Esophagus muscularis mucosa (tissue), 4 donors: ENCODE results near the gene TPRX2. TPM values are rescaled to one million over a fixed set of nuclear protein-coding genes. Genes with fewer than 3 reads are reported as not detected.
"Not testable (repeated sequence)": the region's sequence is repeated elsewhere in the genome, so short reads cannot be mapped to it uniquely, and the experiment has no call there.

ENCODE experiments used
- DNase-seq: peaks from one replicate; pipeline ENCODE4 v3.0.0-alpha.2; 2017; ENCODE audit errors: extremely low spot score
- H3K27ac ChIP-seq, 4 donors: fragments of 200-600 bp; sonication (generic); replicated peaks in 1 of 4; 1 replicate in 3 of 4; 2 replicates in 1 of 4; pipeline ENCODE4 v1.5.1; 2016 to 2019; ENCODE audit warnings: mild to moderate bottlenecking in 1 of 4
- H3K27me3 ChIP-seq, 4 donors: fragments of 200-600 bp; sonication (generic); one replicate each; pipeline versions ENCODE4 v1.5.1 to v1.6.0; 2016 to 2019
- H3K36me3 ChIP-seq, 4 donors: fragments of 200-600 bp; sonication (generic); one replicate each; pipeline ENCODE4 v1.5.1; 2016 to 2019
- H3K4me1 ChIP-seq, 4 donors: fragments of 200-600 bp; sonication (generic); one replicate each; pipeline ENCODE4 v1.5.1; 2016 to 2019
- H3K4me3 ChIP-seq, 4 donors: fragments of 200-600 bp; sonication (generic); 1 replicate in 2 of 4; 2 replicates in 2 of 4; pipeline ENCODE4 v1.5.1; 2016 to 2019; ENCODE audit warnings: mild to moderate bottlenecking in 4 of 4, moderate library complexity in 1 of 4
- H3K9me3 ChIP-seq, 4 donors: fragments of 200-600 bp; sonication (generic); 1 replicate in 3 of 4; 2 replicates in 1 of 4; pipeline ENCODE4 v1.5.1; 2016 to 2019
- EP300 ChIP-seq: sonication (generic); formaldehyde crosslinking; IDR thresholded peaks from one replicate; pipeline ENCODE4 v1.6.1; 2017; ENCODE audit warnings: antibody characterized with exemption
- POLR2A ChIP-seq: fragments of 450-650 bp; IDR thresholded peaks from one replicate; pipeline ENCODE4 v1.6.1; 2017; ENCODE audit warnings: antibody characterized with exemption, moderate library complexity, mild to moderate bottlenecking, low read depth
- POLR2AphosphoS5 ChIP-seq, 2 donors: sonication (generic); formaldehyde crosslinking; IDR thresholded peaks; one replicate each; pipeline ENCODE4 v1.6.1; 2017; ENCODE audit warnings: antibody characterized with exemption in 2 of 2
- whole genome bisulfite sequencing: methylation state at CpG from one replicate; pipeline ENCODE4 v1.1.5; 2018; 5-methylcytosine and 5-hydroxymethylcytosine counted together
- intact Hi-C: fragments of 100-400 bp; cut with DNase I; formaldehyde crosslinking; loops from one replicate; pipeline ENCODE4 v1.15.1; 2023
- total RNA-seq, 4 donors: library from RNA; depleted of rRNA; stranded (reverse); fragments of >200 nt; gene quantifications; one replicate each; pipeline versions ENCODE4 v1.1.0 to v1.2.1, GENCODE V29; 2016
- TF ChIP-seq, protein P1 (sequence below), 3 experiments: fragments of 200-600 bp in 2 of 3; fragments of 450-650 bp in 1 of 3; sonication (generic) in 2 of 3; IDR thresholded peaks; one replicate each; pipeline ENCODE4 v1.5.1; 2017 to 2019; ENCODE audit warnings: antibody characterized with exemption in 3 of 3, mild to moderate bottlenecking in 2 of 3, moderate library complexity in 1 of 3

Gene TPRX2
- total RNA-seq, 4 donors from 2014 or later: not detected

- no peak for DNase-seq
- Histone ChIP-seq H3K9me3 (no peaks in the 10 kb centered on the region), H3K4me3 (no peak overlapping the region), H3K27ac (no peak overlapping the region), H3K27me3 (peaks cover 0 to 92% (median 22%) of the 10 kb centered on the region in 4 donors), H3K4me1 (peaks cover 0 to 4% (median 1%) of the 10 kb centered on the region in 4 donors), H3K36me3 (no peaks in the 10 kb centered on the region)
- intact Hi-C loops: no loop called here
- TF ChIP-seq, protein P1, sequence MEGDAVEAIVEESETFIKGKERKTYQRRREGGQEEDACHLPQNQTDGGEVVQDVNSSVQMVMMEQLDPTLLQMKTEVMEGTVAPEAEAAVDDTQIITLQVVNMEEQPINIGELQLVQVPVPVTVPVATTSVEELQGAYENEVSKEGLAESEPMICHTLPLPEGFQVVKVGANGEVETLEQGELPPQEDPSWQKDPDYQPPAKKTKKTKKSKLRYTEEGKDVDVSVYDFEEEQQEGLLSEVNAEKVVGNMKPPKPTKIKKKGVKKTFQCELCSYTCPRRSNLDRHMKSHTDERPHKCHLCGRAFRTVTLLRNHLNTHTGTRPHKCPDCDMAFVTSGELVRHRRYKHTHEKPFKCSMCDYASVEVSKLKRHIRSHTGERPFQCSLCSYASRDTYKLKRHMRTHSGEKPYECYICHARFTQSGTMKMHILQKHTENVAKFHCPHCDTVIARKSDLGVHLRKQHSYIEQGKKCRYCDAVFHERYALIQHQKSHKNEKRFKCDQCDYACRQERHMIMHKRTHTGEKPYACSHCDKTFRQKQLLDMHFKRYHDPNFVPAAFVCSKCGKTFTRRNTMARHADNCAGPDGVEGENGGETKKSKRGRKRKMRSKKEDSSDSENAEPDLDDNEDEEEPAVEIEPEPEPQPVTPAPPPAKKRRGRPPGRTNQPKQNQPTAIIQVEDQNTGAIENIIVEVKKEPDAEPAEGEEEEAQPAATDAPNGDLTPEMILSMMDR (IDR thresholded peaks at IDR 0.05): no peak
- TF ChIP-seq POLR2AphosphoS5 (IDR thresholded peaks at IDR 0.05) (no peak), POLR2A (no peak), EP300 (no peak)
- WGBS: 59% methylated on average over 4 of the region's 5 CpGs
These were observed 6.0 kb upstream of the TPRX2 start for GRCh38 chr19:47853003-47853402.

- no peaks in the 10 kb centered on the region for H3K36me3 ChIP-seq
- H3K4me1 ChIP-seq: no peaks in the 10 kb centered on the region
- 76% methylated on average over 4 of the region's 4 CpGs for WGBS
- intact Hi-C loops: no loop called here
- no peak overlapping the region for H3K27ac ChIP-seq
- H3K4me3 ChIP-seq: no peak overlapping the region
- TF ChIP-seq POLR2AphosphoS5 (IDR thresholded peaks at IDR 0.05) (no peak), POLR2A (no peak), EP300 (no peak)
- TF ChIP-seq, protein P1 (IDR thresholded peaks at IDR 0.05): no peak
- H3K27me3 ChIP-seq: peaks cover 0 to 90% (median 14%) of the 10 kb centered on the region in 4 donors
- DNase-seq: no peak
- H3K9me3 ChIP-seq: no peaks in the 10 kb centered on the region
These were observed 4.6 kb upstream of the TPRX2 start for GRCh38 chr19:47854459-47854858.

GRCh38 chr19:47858231-47858630 lies 804 bp upstream of the TPRX2 start:
- H3K4me1 ChIP-seq, H3K27ac ChIP-seq, H3K4me3 ChIP-seq, H3K36me3 ChIP-seq, DNase-seq, intact Hi-C loops, H3K9me3 ChIP-seq: not testable (repeated sequence)
- peaks cover 0 to 73% (median 4%) of the 10 kb centered on the region in 4 donors for H3K27me3 ChIP-seq
- WGBS: 88% methylated on average over 6 of the region's 9 CpGs

GRCh38 chr19:47859838-47860237 lies 803 bp downstream of the TPRX2 start:
- H3K4me3 ChIP-seq, intact Hi-C loops, H3K36me3 ChIP-seq, DNase-seq, H3K27ac ChIP-seq, H3K4me1 ChIP-seq, H3K9me3 ChIP-seq: not testable (repeated sequence)
- WGBS: no CpG with 5 or more reads among the region's 17 CpGs
- H3K27me3 ChIP-seq: peaks cover 0 to 59% (median 0%) of the 10 kb centered on the region in 4 donors

DNA sequence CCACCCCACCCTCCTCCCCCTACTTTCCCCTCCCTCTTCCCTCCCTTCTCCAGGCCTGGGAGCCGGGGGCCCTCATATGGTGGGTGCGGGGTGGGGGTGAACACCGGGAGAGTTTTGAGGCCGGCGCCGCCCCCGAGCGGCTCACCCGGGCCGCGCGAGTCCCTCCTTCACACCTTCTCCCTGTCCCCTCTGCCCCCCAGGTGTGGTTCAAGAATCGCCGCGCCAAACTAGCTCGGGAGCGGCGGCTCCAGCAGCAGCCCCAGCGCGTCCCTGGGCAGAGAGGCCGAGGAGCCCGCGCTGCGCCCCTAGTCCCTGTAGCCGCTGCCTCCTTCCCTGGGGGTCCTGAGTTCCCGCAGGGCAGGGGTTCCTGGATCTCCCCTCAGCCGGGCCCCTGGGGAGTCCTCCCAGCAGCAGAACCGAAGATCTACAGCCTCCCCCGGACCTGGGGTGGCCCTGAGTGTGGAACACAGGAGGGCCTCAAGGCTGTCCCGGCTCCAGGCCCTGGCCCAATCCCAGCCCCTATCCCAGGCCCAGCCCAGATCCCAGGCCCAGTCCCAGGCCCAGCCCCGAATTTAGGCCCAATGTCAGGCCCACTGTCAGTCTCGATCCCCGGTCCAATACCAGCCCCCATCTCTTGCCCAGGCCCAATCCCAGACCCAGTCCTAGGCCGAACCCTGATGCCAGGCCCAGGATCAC lies 1.7 kb downstream of the TPRX2 start:
- 70% methylated on average over 15 of the region's 34 CpGs for WGBS
- H3K4me3 ChIP-seq: no peak overlapping the region
- no peaks in the 10 kb centered on the region for H3K36me3 ChIP-seq
- TF ChIP-seq POLR2AphosphoS5 (IDR thresholded peaks at IDR 0.05) (no peak), EP300 (no peak), POLR2A (no peak)
- TF ChIP-seq, protein P1 (IDR thresholded peaks at IDR 0.05): no peak
- intact Hi-C loops: no loop called here
- H3K27me3 ChIP-seq: peaks cover 0 to 55% (median 0%) of the 10 kb centered on the region in 4 donors
- H3K9me3 ChIP-seq: peaks cover 0 to 5% (median 0%) of the 10 kb centered on the region in 4 donors
- no peak for DNase-seq
- no peak overlapping the region for H3K27ac ChIP-seq
- peaks cover 0 to 3% (median 0%) of the 10 kb centered on the region in 4 donors for H3K4me1 ChIP-seq

DNA sequence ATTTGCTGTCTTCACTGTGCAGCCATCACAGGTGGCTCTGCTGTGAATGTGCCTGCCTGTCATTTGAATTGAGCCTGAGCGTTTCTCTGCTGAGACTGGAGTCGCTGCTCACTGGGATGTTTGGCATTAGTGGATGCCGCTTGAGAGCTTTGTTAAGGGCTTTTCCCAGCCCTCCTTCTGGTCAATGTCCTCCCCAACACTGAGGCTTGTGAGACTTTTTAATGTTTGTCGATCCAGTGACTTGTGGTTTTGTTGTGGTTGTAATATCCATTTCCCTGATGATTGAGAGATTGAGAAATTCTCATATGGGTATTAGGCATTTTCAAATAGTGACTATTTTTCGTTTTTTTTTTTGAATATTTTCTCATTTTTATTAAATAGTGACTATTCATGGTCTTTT lies 2.6 kb downstream of the TPRX2 start:
- Histone ChIP-seq H3K4me3 (no peak overlapping the region), H3K27me3 (peaks cover 0 to 47% (median 0%) of the 10 kb centered on the region in 4 donors), H3K4me1 (peaks cover 0 to 3% (median 0%) of the 10 kb centered on the region in 4 donors), H3K27ac (no peak overlapping the region), H3K36me3 (no peaks in the 10 kb centered on the region), H3K9me3 (peaks cover 0 to 5% (median 0%) of the 10 kb centered on the region in 4 donors)
- no peak for DNase-seq
- no peak for TF ChIP-seq POLR2A
- TF ChIP-seq, protein P1 (IDR thresholded peaks at IDR 0.05): no peak
- no peak for TF ChIP-seq POLR2AphosphoS5 (IDR thresholded peaks at IDR 0.05)
- WGBS: 88% methylated on average over 5 of the region's 5 CpGs
- intact Hi-C loops: no loop called here
